PFSK-1 (cell line): Measurements from ENCODE around the gene PCP2.

Source experiments
- FOXP2 ChIP-seq: optimal IDR thresholded peaks from 2 replicates; pipeline ENCODE3; 2011; ENCODE audit warnings: borderline replicate concordance, control low read depth, inconsistent platforms; ENCODE audit not compliant: insufficient read depth; ENCODE audit errors: extremely low read length, extremely low read depth
- POLR2AphosphoS5 ChIP-seq: IDR thresholded peaks from 2 replicates; pipeline ENCODE4 v1.6.1; 2012; ENCODE audit warnings: low read depth, mild to moderate bottlenecking, control low read depth, low read length, moderate library complexity
- SIN3A ChIP-seq: IDR thresholded peaks from 2 replicates; pipeline ENCODE4 v1.6.1; 2012; ENCODE audit warnings: mild to moderate bottlenecking, low read length, moderate library complexity, borderline replicate concordance; ENCODE audit not compliant: insufficient read depth
- TAF1 ChIP-seq: IDR thresholded peaks from 2 replicates; pipeline ENCODE4 v1.6.1; 2012; ENCODE audit warnings: low read length, control low read depth, borderline replicate concordance; ENCODE audit not compliant: insufficient read depth
- TF ChIP-seq, protein P1 (sequence below), 2 experiments: IDR thresholded peaks; 2 replicates each; pipeline versions ENCODE4 v1.6.1 to v1.8.0; 2011 to 2012; ENCODE audit warnings: low read depth in 2 of 2, low read length in 2 of 2, control low read depth in 1 of 2, inconsistent platforms in 1 of 2, mild to moderate bottlenecking in 1 of 2, moderate library complexity in 1 of 2; ENCODE audit not compliant: insufficient read depth in 1 of 2

PCP2 gene

DNA sequence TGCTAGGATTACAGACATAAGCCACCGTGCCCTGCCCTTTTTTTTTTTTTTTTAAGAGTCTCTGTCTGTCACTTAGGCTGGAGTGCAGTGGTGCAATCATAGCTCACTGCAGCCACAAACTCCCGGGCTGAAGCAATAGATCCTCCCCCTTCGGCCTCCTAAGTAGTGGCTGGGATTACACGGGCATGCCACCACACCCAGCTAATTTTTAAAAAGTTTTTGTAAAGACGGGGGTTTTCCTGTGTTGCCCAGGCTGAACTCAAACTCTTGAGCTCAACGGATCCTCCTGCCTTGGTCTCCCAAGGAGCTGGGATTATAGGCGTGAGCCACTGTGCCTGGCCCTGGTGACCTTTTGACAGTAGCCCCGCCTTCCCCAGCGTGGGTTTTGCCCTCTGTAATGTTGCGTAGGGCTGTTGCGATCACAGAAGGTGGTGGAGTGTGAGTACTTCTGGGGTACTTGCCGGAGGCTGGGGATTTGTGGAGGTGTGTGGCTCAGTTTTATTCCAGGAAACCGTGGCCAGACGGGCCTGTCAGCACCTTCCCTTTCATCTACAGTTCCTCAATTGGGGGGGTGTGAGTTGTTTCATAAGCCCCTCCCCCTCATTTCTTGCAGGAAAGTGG is 23.7 kb upstream of the PCP2 start:
- TF ChIP-seq FOXP2 = no peak
- TF ChIP-seq SIN3A = no peak
- TF ChIP-seq TAF1 = no peak
- no peak for TF ChIP-seq POLR2AphosphoS5
- TF ChIP-seq, protein P1, sequence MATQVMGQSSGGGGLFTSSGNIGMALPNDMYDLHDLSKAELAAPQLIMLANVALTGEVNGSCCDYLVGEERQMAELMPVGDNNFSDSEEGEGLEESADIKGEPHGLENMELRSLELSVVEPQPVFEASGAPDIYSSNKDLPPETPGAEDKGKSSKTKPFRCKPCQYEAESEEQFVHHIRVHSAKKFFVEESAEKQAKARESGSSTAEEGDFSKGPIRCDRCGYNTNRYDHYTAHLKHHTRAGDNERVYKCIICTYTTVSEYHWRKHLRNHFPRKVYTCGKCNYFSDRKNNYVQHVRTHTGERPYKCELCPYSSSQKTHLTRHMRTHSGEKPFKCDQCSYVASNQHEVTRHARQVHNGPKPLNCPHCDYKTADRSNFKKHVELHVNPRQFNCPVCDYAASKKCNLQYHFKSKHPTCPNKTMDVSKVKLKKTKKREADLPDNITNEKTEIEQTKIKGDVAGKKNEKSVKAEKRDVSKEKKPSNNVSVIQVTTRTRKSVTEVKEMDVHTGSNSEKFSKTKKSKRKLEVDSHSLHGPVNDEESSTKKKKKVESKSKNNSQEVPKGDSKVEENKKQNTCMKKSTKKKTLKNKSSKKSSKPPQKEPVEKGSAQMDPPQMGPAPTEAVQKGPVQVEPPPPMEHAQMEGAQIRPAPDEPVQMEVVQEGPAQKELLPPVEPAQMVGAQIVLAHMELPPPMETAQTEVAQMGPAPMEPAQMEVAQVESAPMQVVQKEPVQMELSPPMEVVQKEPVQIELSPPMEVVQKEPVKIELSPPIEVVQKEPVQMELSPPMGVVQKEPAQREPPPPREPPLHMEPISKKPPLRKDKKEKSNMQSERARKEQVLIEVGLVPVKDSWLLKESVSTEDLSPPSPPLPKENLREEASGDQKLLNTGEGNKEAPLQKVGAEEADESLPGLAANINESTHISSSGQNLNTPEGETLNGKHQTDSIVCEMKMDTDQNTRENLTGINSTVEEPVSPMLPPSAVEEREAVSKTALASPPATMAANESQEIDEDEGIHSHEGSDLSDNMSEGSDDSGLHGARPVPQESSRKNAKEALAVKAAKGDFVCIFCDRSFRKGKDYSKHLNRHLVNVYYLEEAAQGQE (IDR thresholded peaks at IDR 0.05; ENCODE audit: insufficient read depth in 1 of 2, low read depth in 2 of 2, low read length in 2 of 2) = no peak

DNA sequence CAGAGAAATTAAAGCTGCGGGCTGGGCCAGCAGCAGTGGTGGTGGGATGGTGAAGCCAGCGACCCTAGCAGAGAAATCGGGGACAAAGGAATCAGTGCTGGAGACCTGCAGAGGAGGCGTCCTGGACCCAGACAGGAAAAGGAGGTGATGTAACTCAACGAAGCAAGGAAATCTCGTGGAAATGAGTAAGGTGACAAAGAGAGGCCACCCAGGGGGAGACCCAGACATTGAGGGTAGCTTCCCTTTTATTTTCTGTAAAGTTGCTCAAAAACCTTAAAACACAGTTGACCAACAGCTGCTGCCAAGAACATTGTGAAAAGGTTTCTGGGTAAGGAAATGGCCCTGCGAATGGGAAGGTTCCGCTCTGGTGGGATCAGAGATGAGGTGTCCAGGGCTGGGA is 22.1 kb upstream of the PCP2 start:
- TF ChIP-seq POLR2AphosphoS5 = no peak
- TF ChIP-seq SIN3A = no peak
- no peak for TF ChIP-seq FOXP2
- TF ChIP-seq, protein P1 (IDR thresholded peaks at IDR 0.05; ENCODE audit: insufficient read depth in 1 of 2, low read depth in 2 of 2, low read length in 2 of 2) = no peak
- no peak for TF ChIP-seq TAF1

DNA sequence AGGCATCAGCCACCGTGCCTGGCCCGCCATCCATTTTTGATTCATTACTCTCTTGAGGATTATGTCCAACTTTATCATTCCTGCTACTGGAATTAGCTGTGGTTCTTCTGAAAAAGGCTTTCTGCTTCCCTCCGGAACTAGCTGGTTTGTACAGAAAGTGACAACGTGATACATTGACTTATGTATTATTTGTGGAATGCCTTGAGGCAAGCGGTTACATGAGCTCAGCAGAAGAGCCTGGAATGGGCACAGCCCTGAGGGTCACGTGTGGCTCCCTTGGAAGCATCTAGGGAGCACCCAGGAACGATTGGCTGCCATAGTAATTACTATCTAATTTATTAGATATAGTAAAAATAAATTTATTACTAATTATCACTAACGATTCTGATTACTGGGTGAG is 20.9 kb upstream of the PCP2 start:
- no peak for TF ChIP-seq SIN3A
- TF ChIP-seq FOXP2 = no peak
- TF ChIP-seq POLR2AphosphoS5 = no peak
- no peak for TF ChIP-seq TAF1
- TF ChIP-seq, protein P1 (IDR thresholded peaks at IDR 0.05; ENCODE audit: insufficient read depth in 1 of 2, low read depth in 2 of 2, low read length in 2 of 2) = no peak

DNA sequence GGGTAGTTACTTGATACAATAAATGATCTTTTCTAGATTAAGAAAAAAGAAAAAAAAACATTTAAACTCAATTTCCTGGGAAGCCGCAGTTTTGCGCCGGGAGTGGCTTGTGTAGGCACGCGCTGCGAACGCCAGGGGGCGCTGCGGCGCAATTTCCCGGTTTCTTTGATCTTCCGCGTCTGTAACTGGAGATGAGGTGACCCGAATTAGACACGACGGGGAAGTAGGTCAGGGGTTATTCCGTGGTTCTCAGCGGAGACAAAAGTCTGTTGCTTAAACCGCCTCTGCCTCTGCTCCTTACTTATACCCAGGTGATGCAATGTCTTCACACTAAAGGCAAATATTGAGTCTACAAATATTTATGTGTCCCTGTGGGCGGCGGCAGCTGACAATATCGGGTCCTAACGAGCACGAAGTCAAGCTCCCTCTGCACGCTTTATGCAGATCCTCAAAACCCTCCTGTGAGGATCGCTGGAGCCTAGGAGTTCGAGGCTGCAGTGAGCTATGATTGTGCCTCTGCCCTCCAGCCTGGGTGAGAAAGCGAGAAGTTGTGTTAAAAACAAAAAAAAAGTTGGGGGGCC is 18.6 kb upstream of the PCP2 start:
- TF ChIP-seq, protein P1 (IDR thresholded peaks at IDR 0.05; ENCODE audit: insufficient read depth in 1 of 2, low read depth in 2 of 2, low read length in 2 of 2) = no peak
- TF ChIP-seq FOXP2 = no peak
- no peak for TF ChIP-seq SIN3A
- TF ChIP-seq POLR2AphosphoS5 = no peak
- no peak for TF ChIP-seq TAF1
